SK-N-SH (cell line): ENCODE measurements around the gene PBXIP1. TPM values are rescaled to one million over a fixed set of nuclear protein-coding genes. Genes with fewer than 3 reads are reported as not detected.

Experiments
- CTCF ChIA-PET: fragments of 300-600, 350-600 bp; formaldehyde crosslinking; extraction: SDS; loops from one replicate; lab custom pipeline; 2021; lab: Yijun Ruan, JAX
- POLR2A ChIA-PET: fragments of 350-600 bp; sonication (Branson Sonifier 250); formaldehyde crosslinking; extraction: SDS; loops from one replicate; lab custom pipeline; 2020; ENCODE audit warnings: antibody characterized with exemption, inconsistent platforms; lab: Yijun Ruan, JAX
- DNase-seq: peaks from one replicate; pipeline ENCODE4 v3.0.0; 2012
- H2AFZ ChIP-seq: fragments of 200-600 bp; sonication (generic); 2 replicates; pipeline ENCODE4 v1.8.1; 2016; ENCODE audit warnings: antibody characterized with exemption, mild to moderate bottlenecking, low read depth
- H3F3A ChIP-seq: fragments of 200-600 bp; sonication (generic); replicated peaks from 2 replicates; pipeline ENCODE3; 2016; ENCODE audit warnings: antibody characterized with exemption, mild to moderate bottlenecking; ENCODE audit not compliant: insufficient read depth
- H3K27ac ChIP-seq, 2 experiments: fragments of 200-500 bp in 1 of 2; fragments of 200-600 bp in 1 of 2; sonication (Bioruptor generic) in 1 of 2; sonication (generic), shearing (Covaris generic) in 1 of 2; 2 replicates each; pipeline versions ENCODE4 v1.5.1 to v1.6.1; 2014 to 2016; ENCODE audit warnings: low read depth in 2 of 2, inconsistent platforms in 1 of 2, low read length in 1 of 2, mild to moderate bottlenecking in 1 of 2, mixed read lengths in 1 of 2
- H3K27me3 ChIP-seq: fragments of 200-600 bp; sonication (generic), shearing (Covaris generic); 2 replicates; pipeline ENCODE4 v1.6.1; 2016; ENCODE audit warnings: mixed run types; ENCODE audit not compliant: insufficient read depth
- H3K36me3 ChIP-seq, 2 experiments: fragments of 200-500 bp in 1 of 2; fragments of 200-600 bp in 1 of 2; sonication (Bioruptor generic) in 1 of 2; sonication (generic) in 1 of 2; replicated peaks in 1 of 2; 2 replicates each; pipeline versions ENCODE3 to v1.5.1; 2014 to 2016; ENCODE audit warnings: low read length in 1 of 2, mild to moderate bottlenecking in 1 of 2; ENCODE audit not compliant: insufficient read depth in 2 of 2, control insufficient read depth in 1 of 2
- H3K4me1 ChIP-seq, 2 experiments: fragments of 200-500 bp in 1 of 2; fragments of 200-600 bp in 1 of 2; sonication (Bioruptor generic) in 1 of 2; sonication (generic), shearing (Covaris generic) in 1 of 2; 2 replicates each; pipeline versions ENCODE4 v1.5.1 to v1.6.1; 2014 to 2016; ENCODE audit warnings: low read depth in 1 of 2, low read length in 1 of 2, mixed run types in 1 of 2; ENCODE audit not compliant: insufficient read depth in 2 of 2, control insufficient read depth in 1 of 2
- H3K4me2 ChIP-seq: fragments of 200-600 bp; sonication (generic), shearing (Covaris generic); 2 replicates; pipeline ENCODE4 v1.6.1; 2017; ENCODE audit warnings: mixed run types
- H3K4me3 ChIP-seq, 2 experiments: fragments of 200-500 bp in 1 of 2; fragments of 200-600 bp in 1 of 2; sonication (Bioruptor generic) in 1 of 2; sonication (generic), shearing (Covaris generic) in 1 of 2; 2 replicates each; pipeline versions ENCODE4 v1.5.1 to v1.8.1; 2014 to 2016; ENCODE audit warnings: low read depth in 2 of 2, inconsistent platforms in 1 of 2, low read length in 1 of 2, mild to moderate bottlenecking in 1 of 2, mixed read lengths in 1 of 2, moderate library complexity in 1 of 2
- H3K79me2 ChIP-seq: fragments of 200-600 bp; sonication (generic); 2 replicates; pipeline ENCODE4 v1.8.1; 2017; ENCODE audit warnings: mild to moderate bottlenecking; ENCODE audit not compliant: insufficient read depth
- H3K9ac ChIP-seq: fragments of 200-600 bp; sonication (generic); 2 replicates; pipeline ENCODE4 v1.6.1; 2017; ENCODE audit warnings: mixed run types
- H3K9me2 ChIP-seq: fragments of 200-600 bp; sonication (generic); 2 replicates; pipeline ENCODE4 v1.6.1; 2017; ENCODE audit warnings: mixed run types
- H3K9me3 ChIP-seq: fragments of 200-600 bp; sonication (generic); 2 replicates; pipeline ENCODE4 v1.6.1; 2017; ENCODE audit warnings: mixed run types, mild to moderate bottlenecking, moderate library complexity
- H4K20me1 ChIP-seq: fragments of 200-600 bp; sonication (generic); 2 replicates; pipeline ENCODE4 v1.6.1; 2017; ENCODE audit warnings: mild to moderate bottlenecking, mixed run types; ENCODE audit not compliant: insufficient read depth
- CHD2 ChIP-seq: fragments of 150-350 bp; IDR thresholded peaks from 2 replicates; pipeline ENCODE4 v1.6.1; 2018; ENCODE audit warnings: low read length; ENCODE audit not compliant: partially characterized antibody
- ELF1 ChIP-seq: IDR thresholded peaks from 2 replicates; pipeline ENCODE4 v1.4.0; 2012
- EP300 ChIP-seq, 2 experiments: IDR thresholded peaks; 2 replicates each; pipeline versions ENCODE4 v1.4.0 to v1.6.1; 2012; ENCODE audit warnings: borderline replicate concordance in 1 of 2, low read depth in 1 of 2, low read length in 1 of 2
- FOXM1 ChIP-seq: IDR thresholded peaks from 2 replicates; pipeline ENCODE4 v1.4.0; 2012; ENCODE audit warnings: low read depth, mild to moderate bottlenecking
- GABPA ChIP-seq: IDR thresholded peaks from 2 replicates; pipeline ENCODE4 v1.4.0; 2012; ENCODE audit warnings: low read depth, mild to moderate bottlenecking
- GATA2 ChIP-seq: sonication (generic); formaldehyde crosslinking; IDR thresholded peaks from 2 replicates; pipeline ENCODE4 v1.5.0; 2020; ENCODE audit warnings: mild to moderate bottlenecking, missing genetic modification reagents
- JUND ChIP-seq: IDR thresholded peaks from 2 replicates; pipeline ENCODE4 v1.4.0; 2012
- MEF2A ChIP-seq: IDR thresholded peaks from 2 replicates; pipeline ENCODE4 v1.4.0; 2012; ENCODE audit warnings: low read depth, borderline replicate concordance
- MXI1 ChIP-seq: IDR thresholded peaks from 2 replicates; pipeline ENCODE4 v1.6.1; 2012; ENCODE audit warnings: mild to moderate bottlenecking, low read depth, low read length, improper control_type of control experiment
- NFIC ChIP-seq: IDR thresholded peaks from 2 replicates; pipeline ENCODE4 v1.4.0; 2012; ENCODE audit warnings: borderline replicate concordance
- NRF1 ChIP-seq: IDR thresholded peaks from 2 replicates; pipeline ENCODE4 v1.6.1; 2012; ENCODE audit warnings: low read depth, mild to moderate bottlenecking, low read length
- RCOR1 ChIP-seq: fragments of 150-350 bp; IDR thresholded peaks from 2 replicates; pipeline ENCODE4 v1.6.1; 2017; ENCODE audit warnings: antibody characterized with exemption, low read length
- RFX5 ChIP-seq: IDR thresholded peaks from 2 replicates; pipeline ENCODE4 v1.6.1; 2012; ENCODE audit warnings: mild to moderate bottlenecking, improper control_type of control experiment, low read length
- RXRA ChIP-seq: IDR thresholded peaks from 2 replicates; pipeline ENCODE4 v1.4.0; 2012; ENCODE audit warnings: low read depth, mild to moderate bottlenecking, borderline replicate concordance
- SMC3 ChIP-seq: IDR thresholded peaks from 2 replicates; pipeline ENCODE4 v1.6.1; 2012; ENCODE audit warnings: low read depth, low read length, improper control_type of control experiment
- TEAD4 ChIP-seq: IDR thresholded peaks from 2 replicates; pipeline ENCODE4 v1.4.0; 2012; ENCODE audit warnings: mild to moderate bottlenecking, borderline replicate concordance; ENCODE audit not compliant: insufficient read depth
- YY1 ChIP-seq: IDR thresholded peaks from 2 replicates; pipeline ENCODE4 v1.4.0; 2012; ENCODE audit warnings: low read depth, mild to moderate bottlenecking
- WGBS: methylation state at CpG from one replicate; pipeline ENCODE4 v1.1.6; 2017; ENCODE audit warnings: low lambda C conversion rate; 5-methylcytosine and 5-hydroxymethylcytosine counted together
- polyA plus RNA-seq, 3 experiments: library from polyadenylated mRNA; depleted of rRNA; stranded (reverse); fragments of >200 nt; gene quantifications; 2 replicates each; pipeline ENCODE4 v1.2.3, GENCODE V29; 2012
- TF ChIP-seq, protein P1 (sequence below): IDR thresholded peaks from 2 replicates; pipeline ENCODE4 v1.4.0; 2012; ENCODE audit warnings: low read depth
- TF ChIP-seq, protein P2 (sequence below): IDR thresholded peaks from 2 replicates; pipeline ENCODE4 v1.4.0; 2012; ENCODE audit warnings: low read depth, borderline replicate concordance
- TF ChIP-seq, protein P3 (sequence below): IDR thresholded peaks from 2 replicates; pipeline ENCODE4 v1.6.1; 2012; ENCODE audit warnings: mild to moderate bottlenecking, low read depth, low read length, moderate library complexity
- TF ChIP-seq, protein P4 (sequence below): fragments of 150-350 bp; IDR thresholded peaks from 2 replicates; pipeline ENCODE4 v1.6.1; 2017; ENCODE audit warnings: antibody characterized with exemption, low read length, low read depth, borderline replicate concordance

Gene PBXIP1
- polyA plus RNA-seq, 1 of the 3 experiments (the other 2 are of a cell fraction) = 55.9 TPM

DNA sequence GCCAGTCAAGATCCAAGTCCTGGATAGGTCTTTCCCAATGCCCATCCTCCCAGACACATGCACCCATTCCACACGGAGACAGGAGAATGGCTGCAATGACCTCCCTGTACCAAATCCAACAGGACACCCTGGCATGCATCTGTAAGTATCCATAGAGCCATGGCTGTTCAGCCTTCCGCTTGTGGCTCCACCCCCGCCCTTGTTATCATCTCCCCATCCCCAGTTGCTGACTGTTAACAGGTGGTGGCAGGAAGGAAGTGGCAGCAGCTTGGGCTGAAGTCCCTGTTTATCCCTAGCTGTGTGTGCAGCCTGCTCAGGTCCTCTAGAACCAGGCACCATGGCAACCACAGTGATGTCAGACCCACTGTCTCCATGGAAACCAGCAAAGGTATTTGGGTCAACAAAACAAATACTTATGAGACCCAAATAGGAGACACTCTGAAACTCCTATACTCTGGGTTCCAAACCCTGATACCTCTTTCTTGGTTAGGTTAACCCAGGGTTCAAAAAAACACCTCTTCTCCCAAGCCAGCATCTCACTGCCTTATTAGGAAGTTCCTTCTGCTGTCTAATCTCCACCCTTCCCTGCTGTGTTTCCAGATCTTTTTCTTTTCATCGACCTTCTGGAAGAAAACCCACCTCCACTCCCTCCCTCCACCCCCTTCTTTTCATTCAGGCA lies 721 bp downstream of the PBXIP1 start:
- no peaks in the 10 kb centered on the region for H4K20me1 ChIP-seq
- WGBS = 15% methylated on average over 3 of the region's 4 CpGs
- H3F3A ChIP-seq = peaks cover 12% of the 10 kb centered on the region
- H3K9me3 ChIP-seq = no peaks in the 10 kb centered on the region
- ChIA-PET POLR2A (interaction anchor here (0.8 to 3.0 kb wide), 11 partner anchors 10 to 96 kb away, joined by 3 to 16 read pairs (median 3); partner anchors contain the start of genes ADAM15, LENEP and SHC1), CTCF (interaction anchor here (0.8 to 37.5 kb wide), 14 partner anchors 9 to 285 kb away, joined by 3 to 640 read pairs (median 4); partner anchors contain the start of genes FLAD1, LENEP and ZBTB7B)
- no peaks in the 10 kb centered on the region for H3K9me2 ChIP-seq
- H3K4me2 ChIP-seq = peak overlapping the region; percentile 87
- peak overlapping the region; percentile 74 to 79 for H3K4me3 ChIP-seq
- no peaks in the 10 kb centered on the region for H3K27me3 ChIP-seq
- peak; percentile 36; the same call in 1 of the 2 replicates for TF ChIP-seq GATA2
- no peak for TF ChIP-seq GABPA
- TF ChIP-seq FOXM1 = no peak
- no peak for TF ChIP-seq TEAD4
- no peak; the same call in 1 of the 2 replicates for TF ChIP-seq MXI1
- peaks cover 0 to 44% of the 10 kb centered on the region in 2 experiments; a peak in 3 of 4 replicates for H3K4me1 ChIP-seq
- peaks cover 8% of the 10 kb centered on the region for H3K79me2 ChIP-seq
- DNase-seq = peak; percentile 81
- peak overlapping the region; percentile 74 for H2AFZ ChIP-seq
- peak overlapping the region; percentile 75 for H3K9ac ChIP-seq
- peaks cover 0 to 30% of the 10 kb centered on the region in 2 experiments for H3K36me3 ChIP-seq
- H3K27ac ChIP-seq = peak overlapping the region; percentile 90 to 91

DNA sequence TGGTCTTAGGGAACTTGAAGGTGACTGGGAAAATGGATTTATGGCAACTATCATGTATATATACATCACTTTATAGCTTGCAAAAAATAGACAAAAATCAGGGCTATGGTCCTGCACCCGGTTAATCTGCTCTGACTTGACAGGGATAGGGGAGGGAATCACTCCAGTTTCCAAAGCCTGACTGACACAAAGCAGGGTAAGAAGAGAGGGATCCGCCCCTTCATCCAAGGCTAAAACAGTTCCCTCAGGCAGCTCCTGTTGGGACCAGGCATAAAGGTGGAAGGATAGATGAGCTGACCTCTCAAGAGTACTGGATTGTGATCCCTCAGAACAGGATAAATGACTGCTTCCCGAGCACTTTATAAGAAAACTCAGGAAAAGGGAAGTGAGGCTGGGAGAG lies 1.4 kb downstream of the PBXIP1 start:
- Histone ChIP-seq H3K27ac (peak overlapping the region; percentile 71 to 91; a peak in 3 of 4 replicates), H3K9me2 (no peaks in the 10 kb centered on the region), H3K27me3 (no peaks in the 10 kb centered on the region), H3K4me3 (peak overlapping the region; percentile 74 to 79), H3F3A (peaks cover 12% of the 10 kb centered on the region), H4K20me1 (no peaks in the 10 kb centered on the region), H3K4me2 (peak overlapping the region; percentile 87), H3K9me3 (no peaks in the 10 kb centered on the region), H3K36me3 (peaks cover 0 to 27% of the 10 kb centered on the region in 2 experiments), H3K9ac (0 out of 2 replicates have a peak overlapping the region, but pooled peaks have one; percentile 12), H3K4me1 (peaks cover 0 to 42% of the 10 kb centered on the region in 2 experiments; a peak in 3 of 4 replicates), H2AFZ (no peak overlapping the region), H3K79me2 (peaks cover 2% of the 10 kb centered on the region; the same call in 1 of the 2 replicates)
- WGBS = 58% methylated on average over 3 of the region's 3 CpGs
- POLR2A ChIA-PET = interaction anchor here (1.2 to 3.0 kb wide), 4 partner anchors 10 to 34 kb away, joined by 3 to 16 read pairs (median 6); partner anchors contain the start of gene SHC1
- TF ChIP-seq FOXM1 = no peak
- no peak for TF ChIP-seq NFIC
- TF ChIP-seq RXRA = no peak
- TF ChIP-seq YY1 = no peak
- TF ChIP-seq RCOR1 = no peak
- TF ChIP-seq CHD2 = no peak
- TF ChIP-seq ELF1 = no peak
- TF ChIP-seq JUND = no peak
- no peak for TF ChIP-seq NRF1
- no peak for TF ChIP-seq EP300 (IDR thresholded peaks at IDR 0.05; ENCODE audit: borderline replicate concordance in 1 of 2, low read depth in 1 of 2, low read length in 1 of 2)
- TF ChIP-seq, protein P1, sequence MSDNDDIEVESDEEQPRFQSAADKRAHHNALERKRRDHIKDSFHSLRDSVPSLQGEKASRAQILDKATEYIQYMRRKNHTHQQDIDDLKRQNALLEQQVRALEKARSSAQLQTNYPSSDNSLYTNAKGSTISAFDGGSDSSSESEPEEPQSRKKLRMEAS = no peak
- TF ChIP-seq, protein P2, sequence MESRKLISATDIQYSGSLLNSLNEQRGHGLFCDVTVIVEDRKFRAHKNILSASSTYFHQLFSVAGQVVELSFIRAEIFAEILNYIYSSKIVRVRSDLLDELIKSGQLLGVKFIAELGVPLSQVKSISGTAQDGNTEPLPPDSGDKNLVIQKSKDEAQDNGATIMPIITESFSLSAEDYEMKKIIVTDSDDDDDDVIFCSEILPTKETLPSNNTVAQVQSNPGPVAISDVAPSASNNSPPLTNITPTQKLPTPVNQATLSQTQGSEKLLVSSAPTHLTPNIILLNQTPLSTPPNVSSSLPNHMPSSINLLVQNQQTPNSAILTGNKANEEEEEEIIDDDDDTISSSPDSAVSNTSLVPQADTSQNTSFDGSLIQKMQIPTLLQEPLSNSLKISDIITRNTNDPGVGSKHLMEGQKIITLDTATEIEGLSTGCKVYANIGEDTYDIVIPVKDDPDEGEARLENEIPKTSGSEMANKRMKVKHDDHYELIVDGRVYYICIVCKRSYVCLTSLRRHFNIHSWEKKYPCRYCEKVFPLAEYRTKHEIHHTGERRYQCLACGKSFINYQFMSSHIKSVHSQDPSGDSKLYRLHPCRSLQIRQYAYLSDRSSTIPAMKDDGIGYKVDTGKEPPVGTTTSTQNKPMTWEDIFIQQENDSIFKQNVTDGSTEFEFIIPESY = no peak
- TF ChIP-seq, protein P3, sequence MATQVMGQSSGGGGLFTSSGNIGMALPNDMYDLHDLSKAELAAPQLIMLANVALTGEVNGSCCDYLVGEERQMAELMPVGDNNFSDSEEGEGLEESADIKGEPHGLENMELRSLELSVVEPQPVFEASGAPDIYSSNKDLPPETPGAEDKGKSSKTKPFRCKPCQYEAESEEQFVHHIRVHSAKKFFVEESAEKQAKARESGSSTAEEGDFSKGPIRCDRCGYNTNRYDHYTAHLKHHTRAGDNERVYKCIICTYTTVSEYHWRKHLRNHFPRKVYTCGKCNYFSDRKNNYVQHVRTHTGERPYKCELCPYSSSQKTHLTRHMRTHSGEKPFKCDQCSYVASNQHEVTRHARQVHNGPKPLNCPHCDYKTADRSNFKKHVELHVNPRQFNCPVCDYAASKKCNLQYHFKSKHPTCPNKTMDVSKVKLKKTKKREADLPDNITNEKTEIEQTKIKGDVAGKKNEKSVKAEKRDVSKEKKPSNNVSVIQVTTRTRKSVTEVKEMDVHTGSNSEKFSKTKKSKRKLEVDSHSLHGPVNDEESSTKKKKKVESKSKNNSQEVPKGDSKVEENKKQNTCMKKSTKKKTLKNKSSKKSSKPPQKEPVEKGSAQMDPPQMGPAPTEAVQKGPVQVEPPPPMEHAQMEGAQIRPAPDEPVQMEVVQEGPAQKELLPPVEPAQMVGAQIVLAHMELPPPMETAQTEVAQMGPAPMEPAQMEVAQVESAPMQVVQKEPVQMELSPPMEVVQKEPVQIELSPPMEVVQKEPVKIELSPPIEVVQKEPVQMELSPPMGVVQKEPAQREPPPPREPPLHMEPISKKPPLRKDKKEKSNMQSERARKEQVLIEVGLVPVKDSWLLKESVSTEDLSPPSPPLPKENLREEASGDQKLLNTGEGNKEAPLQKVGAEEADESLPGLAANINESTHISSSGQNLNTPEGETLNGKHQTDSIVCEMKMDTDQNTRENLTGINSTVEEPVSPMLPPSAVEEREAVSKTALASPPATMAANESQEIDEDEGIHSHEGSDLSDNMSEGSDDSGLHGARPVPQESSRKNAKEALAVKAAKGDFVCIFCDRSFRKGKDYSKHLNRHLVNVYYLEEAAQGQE = no peak
- TF ChIP-seq RFX5 = no peak
- TF ChIP-seq MEF2A = no peak
- no peak for TF ChIP-seq SMC3
- TF ChIP-seq, protein P4, sequence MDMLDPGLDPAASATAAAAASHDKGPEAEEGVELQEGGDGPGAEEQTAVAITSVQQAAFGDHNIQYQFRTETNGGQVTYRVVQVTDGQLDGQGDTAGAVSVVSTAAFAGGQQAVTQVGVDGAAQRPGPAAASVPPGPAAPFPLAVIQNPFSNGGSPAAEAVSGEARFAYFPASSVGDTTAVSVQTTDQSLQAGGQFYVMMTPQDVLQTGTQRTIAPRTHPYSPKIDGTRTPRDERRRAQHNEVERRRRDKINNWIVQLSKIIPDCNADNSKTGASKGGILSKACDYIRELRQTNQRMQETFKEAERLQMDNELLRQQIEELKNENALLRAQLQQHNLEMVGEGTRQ = no peak
- no peak for DNase-seq
- CTCF ChIA-PET = interaction anchor here (1.1 to 37.5 kb wide), 10 partner anchors 10 to 285 kb away, joined by 3 to 640 read pairs (median 6); partner anchors contain the start of genes FLAD1, LENEP and ZBTB7B
